IPS-15b (cell line): ENCODE data around the gene CHST10.

ENCODE experiments used
- H3K27me3 ChIP-seq: one replicate; pipeline ENCODE4 v1.6.1; 2013; ENCODE audit warnings: low read length; ENCODE audit not compliant: control insufficient read depth, insufficient read depth
- H3K36me3 ChIP-seq: one replicate; pipeline ENCODE4 v1.6.1; 2013; ENCODE audit warnings: low read length; ENCODE audit not compliant: control insufficient read depth, insufficient read depth
- H3K4me1 ChIP-seq: one replicate; pipeline ENCODE4 v1.6.1; 2013; ENCODE audit warnings: mild to moderate bottlenecking, low read length; ENCODE audit not compliant: control insufficient read depth, insufficient read depth
- H3K4me3 ChIP-seq: one replicate; pipeline ENCODE4 v1.5.1; 2013; ENCODE audit warnings: low read depth, low read length
- H3K9ac ChIP-seq: one replicate; pipeline ENCODE4 v1.6.1; 2013; ENCODE audit warnings: low read depth, mild to moderate bottlenecking, low read length
- H3K9me3 ChIP-seq: one replicate; pipeline ENCODE4 v1.6.1; 2013; ENCODE audit warnings: mild to moderate bottlenecking, low read length; ENCODE audit not compliant: control insufficient read depth, insufficient read depth

The CHST10 gene

DNA sequence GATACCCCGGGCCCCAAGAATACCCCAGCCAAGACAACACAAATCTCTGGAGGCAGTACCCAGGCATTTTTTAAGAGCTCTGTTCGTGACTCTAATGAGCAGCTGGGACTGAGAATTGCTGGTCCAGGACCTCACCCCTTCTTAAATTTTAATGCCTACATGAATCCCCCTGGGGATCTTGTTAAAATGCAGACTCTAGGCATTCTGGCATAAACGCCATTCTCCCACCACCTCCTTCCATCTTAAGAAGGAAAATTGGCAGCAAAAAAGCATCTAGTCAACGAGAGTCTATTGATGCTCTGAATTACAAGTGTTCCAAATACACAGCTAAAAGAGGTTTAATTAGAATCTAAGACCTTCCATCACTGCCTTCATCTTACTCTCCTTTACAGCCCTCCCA, 5.0 kb downstream of the CHST10 start:
- peaks cover under 1% of the 10 kb centered on the region for H3K36me3 ChIP-seq
- H3K9ac ChIP-seq = no peak overlapping the region
- H3K4me3 ChIP-seq = no peak overlapping the region
- H3K27me3 ChIP-seq = no peaks in the 10 kb centered on the region
- H3K9me3 ChIP-seq = no peaks in the 10 kb centered on the region
- H3K4me1 ChIP-seq = peaks cover 33% of the 10 kb centered on the region

DNA sequence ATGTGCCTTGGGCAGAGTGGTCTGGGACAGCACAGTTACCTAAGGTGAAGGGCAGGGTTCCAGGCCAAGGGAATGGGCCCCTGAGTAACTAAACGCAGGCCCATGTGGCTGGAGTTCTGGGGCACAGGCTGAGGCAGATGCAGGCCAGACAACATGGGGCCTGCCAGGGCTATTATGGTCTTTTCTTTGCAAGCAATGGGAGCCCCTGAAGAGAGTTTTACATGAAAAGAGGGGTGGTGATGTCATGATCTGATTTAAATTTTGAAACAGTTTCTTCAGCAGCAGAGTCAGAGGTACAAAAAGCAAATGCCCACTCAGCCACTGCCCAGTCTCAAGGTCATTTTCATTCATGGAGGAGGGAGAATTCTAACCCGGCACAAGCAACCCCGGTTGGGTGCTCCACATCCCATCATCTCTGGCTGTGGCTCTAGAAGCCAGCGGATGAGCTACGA, 5.6 kb downstream of the CHST10 start:
- Histone ChIP-seq H3K27me3 (no peaks in the 10 kb centered on the region), H3K36me3 (peaks cover 7% of the 10 kb centered on the region), H3K4me3 (no peak overlapping the region), H3K9me3 (no peaks in the 10 kb centered on the region), H3K9ac (no peak overlapping the region), H3K4me1 (peaks cover 33% of the 10 kb centered on the region)

DNA sequence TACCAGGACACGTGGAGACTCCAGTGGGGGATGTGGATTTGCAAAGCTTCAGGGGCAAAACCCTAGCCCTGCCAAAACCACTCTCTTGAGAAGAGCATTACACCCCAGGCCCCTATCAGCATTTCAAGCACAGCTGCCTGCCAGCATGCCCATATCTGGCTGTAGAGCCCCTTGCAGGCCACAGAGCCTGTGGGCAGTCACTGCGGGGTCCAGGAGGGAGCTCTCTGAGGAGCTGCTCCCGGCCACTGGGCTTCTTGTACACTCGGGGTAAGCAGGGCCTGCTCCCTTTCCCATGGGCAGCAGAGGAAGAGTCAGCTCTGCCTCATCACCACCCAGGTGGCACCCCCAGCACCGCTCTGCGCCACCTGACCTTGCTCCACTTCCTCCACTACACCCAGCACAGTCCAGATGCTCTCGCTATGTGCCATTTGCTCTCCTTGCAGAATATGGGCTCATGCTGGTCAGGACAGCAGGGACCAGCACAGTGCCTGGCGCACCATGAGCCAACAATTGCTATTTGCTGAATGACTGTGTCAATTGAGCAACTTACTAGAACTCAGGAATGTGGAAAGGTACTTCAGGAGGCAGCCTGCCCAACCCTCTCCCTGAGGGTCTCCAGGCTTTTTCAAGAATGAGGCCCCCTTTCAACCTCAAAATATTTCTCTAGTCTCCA, 7.4 kb downstream of the CHST10 start:
- peaks cover 26% of the 10 kb centered on the region for H3K4me1 ChIP-seq

DNA sequence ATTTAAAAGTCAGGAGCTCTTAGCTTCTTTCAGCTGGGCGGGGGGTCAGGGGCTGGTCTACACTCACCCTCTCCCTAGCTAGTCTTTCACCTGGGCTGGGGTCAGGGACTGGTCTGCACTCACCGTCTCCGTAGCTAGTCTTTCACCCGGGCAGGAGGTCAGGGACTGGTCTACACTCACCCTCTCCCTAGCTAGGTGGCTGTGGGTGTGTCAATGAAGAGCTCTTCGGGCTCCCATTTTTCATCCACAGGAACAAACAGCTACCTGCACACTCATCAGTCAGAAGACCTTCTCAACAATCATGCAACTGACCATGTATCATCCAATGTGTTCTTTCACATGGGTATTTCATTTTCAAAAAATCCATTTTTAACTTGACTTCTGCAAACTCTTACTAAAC, 8.0 kb downstream of the CHST10 start:
- H3K27me3 ChIP-seq = no peaks in the 10 kb centered on the region
- peaks cover 14% of the 10 kb centered on the region for H3K36me3 ChIP-seq
- no peak overlapping the region for H3K9ac ChIP-seq
- no peaks in the 10 kb centered on the region for H3K9me3 ChIP-seq
- peaks cover 26% of the 10 kb centered on the region for H3K4me1 ChIP-seq
- no peak overlapping the region for H3K4me3 ChIP-seq

More for the DNA sequence above, 7.4 kb downstream of the CHST10 start:
- Histone ChIP-seq H3K9me3 (no peaks in the 10 kb centered on the region), H3K36me3 (peaks cover 14% of the 10 kb centered on the region), H3K4me3 (no peak overlapping the region), H3K27me3 (no peaks in the 10 kb centered on the region), H3K9ac (no peak overlapping the region)

DNA sequence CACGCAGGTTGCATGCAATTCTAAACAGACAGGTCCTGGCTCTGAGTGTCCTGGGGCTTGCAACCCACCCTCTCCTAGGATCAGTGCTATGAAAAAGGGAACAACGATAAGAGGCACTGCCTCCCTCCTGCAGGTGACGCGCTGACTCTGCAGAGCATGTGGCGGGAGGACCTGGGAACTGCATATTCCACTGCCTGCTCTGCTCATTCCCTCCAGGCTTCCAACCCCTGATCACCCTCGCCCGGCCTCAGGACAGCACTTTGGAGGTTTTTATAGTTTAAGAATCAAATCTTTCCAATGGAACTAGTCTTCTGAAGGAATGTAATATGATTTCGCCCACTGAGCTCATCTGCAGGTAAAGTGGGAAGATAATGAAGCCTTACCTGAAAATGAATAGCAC, 8.5 kb downstream of the CHST10 start:
- no peak overlapping the region for H3K9ac ChIP-seq
- H3K27me3 ChIP-seq = no peaks in the 10 kb centered on the region
- peaks cover 14% of the 10 kb centered on the region for H3K36me3 ChIP-seq

DNA sequence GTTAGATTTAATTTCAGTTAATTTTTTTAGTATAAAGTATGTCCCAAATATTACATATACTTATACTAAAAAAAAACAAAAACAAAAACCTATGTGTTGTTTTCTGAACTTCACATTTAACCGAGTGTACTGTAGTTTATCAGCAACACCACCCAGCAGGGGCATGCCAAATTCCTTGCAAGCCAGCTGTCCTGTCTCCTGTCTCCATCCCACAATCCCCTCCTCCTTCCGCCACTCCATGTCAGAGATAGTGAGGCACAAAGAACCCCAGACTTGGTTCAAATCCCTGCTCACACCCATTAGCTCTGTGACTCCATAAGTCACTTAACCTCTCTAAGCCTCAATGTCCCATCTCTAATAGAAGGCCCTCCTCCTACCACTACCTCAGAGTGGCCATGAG, 9.4 kb downstream of the CHST10 start:
- Histone ChIP-seq H3K4me3 (no peak overlapping the region), H3K4me1 (peaks cover 15% of the 10 kb centered on the region), H3K9ac (no peak overlapping the region), H3K27me3 (no peaks in the 10 kb centered on the region), H3K9me3 (no peaks in the 10 kb centered on the region), H3K36me3 (peaks cover 14% of the 10 kb centered on the region)

More for the DNA sequence above, 8.5 kb downstream of the CHST10 start:
- H3K4me3 ChIP-seq = no peak overlapping the region
- no peaks in the 10 kb centered on the region for H3K9me3 ChIP-seq
- H3K4me1 ChIP-seq = peaks cover 22% of the 10 kb centered on the region

DNA sequence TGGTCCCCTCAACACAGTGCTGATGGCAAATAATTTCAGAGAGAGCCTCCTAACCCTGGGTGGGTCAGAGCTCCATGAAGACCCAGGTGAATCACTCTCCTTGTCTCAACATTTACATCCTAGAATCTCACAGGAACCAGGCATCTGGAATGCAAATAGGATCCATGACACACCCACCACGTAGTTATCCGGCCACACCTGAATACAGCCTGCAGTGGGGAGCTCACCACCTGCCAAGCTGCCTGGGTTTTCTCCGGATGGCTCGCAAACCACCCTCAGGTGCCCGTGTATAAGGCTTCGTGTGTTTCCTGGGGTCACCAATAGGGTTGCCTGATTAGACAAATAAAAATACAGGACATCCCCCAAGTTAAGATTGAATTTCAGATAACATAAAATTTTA, 9.9 kb downstream of the CHST10 start:
- Histone ChIP-seq H3K9ac (no peak overlapping the region), H3K9me3 (no peaks in the 10 kb centered on the region), H3K27me3 (no peaks in the 10 kb centered on the region), H3K4me3 (no peak overlapping the region), H3K4me1 (peaks cover 12% of the 10 kb centered on the region), H3K36me3 (peaks cover 14% of the 10 kb centered on the region)

DNA sequence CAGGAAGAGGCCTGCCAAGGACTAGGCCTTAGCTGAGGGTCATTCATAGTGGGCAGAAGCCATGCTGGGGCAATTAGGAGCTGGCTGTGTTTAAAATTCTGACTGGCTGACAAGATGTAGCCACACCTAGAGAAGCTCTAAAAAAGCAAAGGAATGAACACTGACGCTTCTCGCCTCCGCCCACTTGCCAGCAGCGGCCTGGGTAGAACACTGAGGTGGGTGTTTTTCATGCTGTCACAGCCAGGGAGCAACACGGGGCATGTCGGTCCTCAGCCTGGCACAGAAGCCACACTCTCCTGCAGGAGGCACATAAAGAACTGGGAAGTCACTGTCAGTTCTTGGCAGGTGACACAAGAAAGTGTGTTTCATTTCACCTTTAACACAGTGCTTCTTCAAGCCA, 10.4 kb downstream of the CHST10 start:
- Histone ChIP-seq H3K9ac (no peak overlapping the region), H3K36me3 (peaks cover 18% of the 10 kb centered on the region), H3K9me3 (no peaks in the 10 kb centered on the region), H3K27me3 (no peaks in the 10 kb centered on the region), H3K4me3 (no peak overlapping the region), H3K4me1 (peaks cover 9% of the 10 kb centered on the region)

DNA sequence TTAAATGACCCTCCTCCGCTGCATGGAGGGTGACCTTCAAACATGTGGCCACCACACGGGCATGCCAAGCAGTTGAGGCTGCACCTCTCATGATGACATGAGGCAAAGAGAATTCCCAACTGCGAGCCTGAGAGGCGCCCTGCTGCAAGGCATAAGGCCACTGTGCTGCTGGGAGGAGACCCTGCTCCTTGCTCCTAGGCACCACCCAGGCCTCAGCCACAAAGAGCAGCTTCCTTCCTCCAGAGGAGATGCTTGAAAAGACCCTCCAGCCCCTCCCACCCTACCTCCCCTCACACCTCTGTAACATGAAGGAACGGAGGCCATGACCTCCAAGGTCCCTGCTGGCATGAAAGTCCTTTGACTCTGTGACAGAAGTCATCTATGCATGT, 11.4 kb downstream of the CHST10 start:
- H3K9me3 ChIP-seq = no peaks in the 10 kb centered on the region
- peaks cover 2% of the 10 kb centered on the region for H3K4me1 ChIP-seq
- no peaks in the 10 kb centered on the region for H3K27me3 ChIP-seq
- peaks cover 23% of the 10 kb centered on the region for H3K36me3 ChIP-seq
- no peak overlapping the region for H3K4me3 ChIP-seq
- no peak overlapping the region for H3K9ac ChIP-seq

DNA sequence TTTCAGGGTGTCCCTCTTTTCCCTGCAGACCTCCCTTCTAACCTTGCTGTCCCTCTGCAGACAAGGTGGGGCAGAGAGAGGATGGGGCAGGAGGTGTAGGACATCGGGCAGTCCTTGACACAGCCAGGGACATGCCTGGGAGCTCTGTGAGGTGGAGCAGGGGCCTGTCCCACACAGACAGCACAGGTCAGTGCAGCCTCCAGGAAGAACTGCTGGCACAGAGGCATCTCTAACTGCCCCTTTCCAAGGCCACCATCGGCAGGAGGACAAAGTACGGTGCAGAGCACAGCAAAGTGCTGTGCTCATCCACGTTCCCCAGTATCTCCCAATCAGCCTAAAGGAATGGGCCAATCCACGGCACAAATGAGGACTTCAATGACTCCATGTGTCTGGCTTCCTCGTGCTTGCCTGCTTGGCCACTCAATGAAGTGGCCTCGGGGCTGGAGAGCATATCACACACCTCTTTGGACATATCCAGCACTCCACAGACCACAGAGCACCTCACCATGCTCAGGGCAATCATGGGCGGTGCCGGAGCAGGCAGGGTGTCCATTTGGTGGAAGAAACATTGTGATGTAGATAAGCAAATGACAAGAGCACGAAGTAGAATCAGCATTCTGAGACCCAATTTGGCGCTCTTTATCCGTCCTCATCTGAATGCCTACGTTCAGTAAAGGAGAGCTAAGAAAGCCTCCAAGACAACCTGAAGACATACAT, 11.9 kb downstream of the CHST10 start:
- Histone ChIP-seq H3K9ac (no peak overlapping the region), H3K36me3 (peaks cover 23% of the 10 kb centered on the region), H3K4me3 (no peak overlapping the region), H3K4me1 (peaks cover 2% of the 10 kb centered on the region), H3K27me3 (no peaks in the 10 kb centered on the region), H3K9me3 (no peaks in the 10 kb centered on the region)

DNA sequence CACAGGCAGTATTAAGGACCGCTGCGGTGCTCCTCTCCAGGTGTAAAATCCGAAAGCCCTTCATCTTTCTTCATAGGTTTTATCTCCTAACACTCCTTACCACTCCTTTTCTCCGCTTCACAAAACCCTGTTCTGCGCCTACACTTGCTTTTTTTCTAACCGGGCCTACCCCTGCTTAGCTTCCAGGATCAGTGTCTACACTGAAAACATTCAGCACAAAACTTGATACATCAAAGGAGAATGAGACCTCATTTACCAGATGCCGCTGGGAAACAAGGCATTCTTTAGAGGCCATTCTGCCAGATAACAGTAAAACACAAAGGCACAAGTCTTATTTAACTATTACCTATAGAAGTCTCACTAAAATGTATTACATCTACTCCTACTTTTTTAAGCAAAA, 13.1 kb downstream of the CHST10 start:
- Histone ChIP-seq H3K36me3 (peaks cover 23% of the 10 kb centered on the region), H3K27me3 (no peaks in the 10 kb centered on the region), H3K4me3 (no peak overlapping the region), H3K9me3 (no peaks in the 10 kb centered on the region), H3K4me1 (no peaks in the 10 kb centered on the region), H3K9ac (no peak overlapping the region)

DNA sequence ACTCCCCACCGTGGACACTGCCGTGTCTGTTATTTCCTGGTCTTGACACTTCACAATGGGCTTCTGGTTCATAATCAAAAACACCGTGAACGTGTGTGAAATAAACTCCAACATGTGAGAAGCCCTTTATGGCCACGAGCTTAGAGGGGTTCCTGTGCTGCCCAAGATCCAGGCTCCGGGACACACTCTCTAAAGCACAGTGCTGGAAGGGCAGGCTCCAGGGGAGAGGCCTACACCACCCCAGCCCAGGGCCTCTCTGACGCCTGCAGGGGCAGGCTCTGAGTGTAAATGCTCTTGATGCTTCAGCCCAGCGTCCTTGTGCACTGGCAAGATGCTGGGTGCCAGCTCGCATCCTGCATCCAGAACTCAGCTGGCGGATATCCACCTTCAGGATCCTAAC, 13.7 kb downstream of the CHST10 start:
- Histone ChIP-seq H3K9ac (no peak overlapping the region), H3K4me1 (no peaks in the 10 kb centered on the region), H3K36me3 (peaks cover 23% of the 10 kb centered on the region), H3K4me3 (no peak overlapping the region), H3K27me3 (no peaks in the 10 kb centered on the region), H3K9me3 (no peaks in the 10 kb centered on the region)
